ENCODE measurements around the gene CDK12.
"Not testable (repeated sequence)": the region's sequence is repeated elsewhere in the genome, so short reads cannot be mapped to it uniquely, and the experiment has no call there.

Gene CDK12

DNA sequence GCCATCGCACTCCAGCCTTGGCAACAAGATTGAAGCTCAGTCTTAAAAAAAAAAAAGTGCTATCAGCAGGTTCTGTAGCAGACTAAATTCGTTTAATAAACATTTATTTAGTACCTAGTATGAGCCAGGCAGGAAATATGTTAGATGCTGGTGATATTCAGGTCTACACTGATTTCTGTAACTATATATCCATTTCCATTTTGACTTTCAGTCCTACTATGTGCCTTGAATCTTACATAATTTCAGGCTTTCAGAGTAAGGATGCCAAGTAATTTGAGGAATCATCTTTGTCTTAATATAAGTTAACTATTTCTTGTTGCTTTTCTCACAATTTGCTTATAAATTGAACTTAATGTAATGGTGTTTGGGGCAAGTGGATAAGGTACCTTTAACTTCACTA lies 46.2 kb downstream of the CDK12 start:
- DNase-seq (ENCODE audit: low read depth): no peak

- DNase-seq (ENCODE audit: low read depth): no peak
Observed at GRCh38 chr17:39508987-39509386, 47.7 kb downstream of the CDK12 start.

- no peak for DNase-seq (ENCODE audit: low read depth)
Observed at GRCh38 chr17:39513309-39513708, 52.0 kb downstream of the CDK12 start.

- DNase-seq (ENCODE audit: low read depth): no peak
Observed at GRCh38 chr17:39513915-39514314, 52.6 kb downstream of the CDK12 start.

GRCh38 chr17:39517224-39517623 lies 55.9 kb downstream of the CDK12 start:
- DNase-seq (ENCODE audit: low read depth): no peak

- no peak for DNase-seq (ENCODE audit: low read depth)
Observed at GRCh38 chr17:39525801-39526506, 64.7 kb downstream of the CDK12 start.

- no peak for DNase-seq (ENCODE audit: low read depth)
Observed at GRCh38 chr17:39527220-39527813, 66.0 kb downstream of the CDK12 start.

GRCh38 chr17:39529455-39529854 lies 68.2 kb downstream of the CDK12 start:
- no peak for DNase-seq (ENCODE audit: low read depth)

GRCh38 chr17:39530513-39530912 lies 69.2 kb downstream of the CDK12 start:
- no peak for DNase-seq (ENCODE audit: low read depth)

GRCh38 chr17:39531252-39531651 lies 70.0 kb downstream of the CDK12 start:
- no peak for DNase-seq (ENCODE audit: low read depth)

GRCh38 chr17:39533891-39534290 lies 72.6 kb downstream of the CDK12 start:
- DNase-seq (ENCODE audit: low read depth): no peak

- DNase-seq (ENCODE audit: low read depth): no peak
Observed at GRCh38 chr17:39534768-39535405, 73.6 kb downstream of the CDK12 start.

DNA sequence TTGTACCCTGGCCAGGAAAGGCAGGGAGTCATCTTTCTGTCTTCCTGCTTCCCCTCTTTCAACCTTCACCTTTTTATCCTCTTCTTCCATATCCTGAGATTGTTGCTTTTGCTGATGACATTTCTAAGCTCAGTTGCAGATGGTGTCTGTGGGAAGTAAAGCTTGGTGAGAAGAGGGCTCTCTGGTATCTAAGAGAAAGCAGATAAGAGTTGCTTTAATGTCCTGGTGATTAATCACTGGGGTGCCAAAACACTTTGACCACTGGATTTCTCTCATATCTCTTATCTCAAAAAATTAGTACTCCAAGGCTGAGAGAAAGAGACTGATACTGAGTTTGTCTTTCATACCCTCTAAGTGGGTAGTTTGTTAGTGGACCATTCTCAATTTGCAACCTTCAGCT lies 75.2 kb downstream of the CDK12 start:
- no peak for DNase-seq (ENCODE audit: low read depth)

GRCh38 chr17:39537364-39537763 lies 76.1 kb downstream of the CDK12 start:
- not testable (repeated sequence) for DNase-seq (ENCODE audit: low read depth)

DNA sequence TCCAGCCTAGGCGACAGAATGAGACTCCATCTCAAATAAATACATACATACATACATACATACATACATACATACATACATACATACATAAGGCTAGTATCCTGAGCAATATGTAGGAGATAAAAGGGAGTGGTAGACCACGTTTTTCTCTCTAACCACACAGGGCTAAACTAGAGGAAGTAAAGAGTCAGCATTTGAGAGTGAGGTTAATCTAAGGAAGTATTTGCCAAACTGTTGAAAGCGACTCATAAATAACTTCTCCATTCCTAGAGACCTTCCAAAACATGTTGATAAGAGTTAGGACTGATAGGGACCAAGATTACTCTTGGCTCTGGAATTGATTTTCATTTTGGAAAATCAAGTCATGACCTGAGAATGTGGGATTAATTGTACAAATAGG lies 77.6 kb downstream of the CDK12 start:
- DNase-seq (ENCODE audit: low read depth): no peak

DNA sequence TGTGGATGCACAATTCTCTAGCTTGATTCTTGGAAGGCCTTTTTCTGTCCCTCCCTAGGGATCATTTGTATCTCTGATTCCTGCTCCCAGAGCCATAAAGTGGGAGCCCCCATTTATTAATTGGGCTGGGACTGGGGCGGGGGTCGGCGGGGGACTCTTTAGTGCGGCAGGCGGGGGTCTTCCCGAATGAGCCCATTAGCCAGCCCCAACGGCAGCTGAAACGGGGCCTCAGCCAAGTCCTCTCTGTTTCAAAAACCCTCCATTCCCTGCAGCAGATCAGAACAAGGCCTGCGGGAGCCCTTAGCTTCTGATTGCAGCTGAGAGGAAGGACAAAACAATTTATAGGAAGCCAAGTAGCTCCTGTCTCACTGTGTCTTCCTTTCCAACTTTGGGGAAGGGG lies 79.3 kb downstream of the CDK12 start:
- no peak for DNase-seq (ENCODE audit: low read depth)

DNA sequence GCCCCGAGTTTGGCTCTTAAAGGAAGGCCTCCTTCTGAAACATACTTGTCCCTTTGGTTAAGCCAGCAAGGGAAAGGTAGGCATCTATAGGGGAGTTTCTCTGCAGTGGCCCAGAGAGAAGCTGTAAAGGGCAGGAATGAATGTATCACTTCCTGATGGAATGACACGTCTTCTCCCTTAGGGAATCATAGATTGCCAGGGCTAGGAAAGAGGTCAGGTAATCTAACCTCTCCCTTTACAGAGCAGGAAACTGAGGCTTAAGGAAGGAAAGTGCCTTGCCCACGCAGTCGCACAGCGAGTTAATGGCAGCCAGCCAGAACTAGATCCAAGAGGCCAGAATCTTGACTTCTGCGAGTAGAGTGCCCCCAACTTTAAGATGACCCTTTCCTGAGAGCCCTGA lies 80.4 kb downstream of the CDK12 start:
- no peak for DNase-seq (ENCODE audit: low read depth)

GRCh38 chr17:39543176-39543575 lies 81.9 kb downstream of the CDK12 start:
- DNase-seq (ENCODE audit: low read depth): no peak

DNA sequence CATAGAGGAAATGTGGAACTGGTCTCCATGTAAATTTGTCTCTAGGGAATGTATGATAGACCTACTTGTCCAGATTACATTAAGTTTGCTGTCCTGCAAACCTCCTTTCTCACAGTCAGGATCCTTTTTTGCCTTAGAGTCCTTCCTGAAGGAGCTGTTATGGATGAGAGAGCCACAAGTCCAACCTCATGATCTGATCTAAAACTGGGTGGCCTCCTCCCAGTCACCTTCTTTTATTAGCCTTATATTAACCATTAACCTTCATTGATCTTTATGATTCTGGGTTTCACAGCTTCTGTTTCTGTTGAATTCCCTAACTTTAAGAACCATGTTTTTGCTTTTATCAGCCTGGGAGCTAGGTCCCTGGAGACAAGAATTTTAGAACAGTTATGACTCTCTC lies 82.4 kb downstream of the CDK12 start:
- DNase-seq (ENCODE audit: low read depth): no peak

GRCh38 chr17:39544361-39544760 lies 83.1 kb downstream of the CDK12 start:
- DNase-seq (ENCODE audit: low read depth): not testable (repeated sequence)

DNA sequence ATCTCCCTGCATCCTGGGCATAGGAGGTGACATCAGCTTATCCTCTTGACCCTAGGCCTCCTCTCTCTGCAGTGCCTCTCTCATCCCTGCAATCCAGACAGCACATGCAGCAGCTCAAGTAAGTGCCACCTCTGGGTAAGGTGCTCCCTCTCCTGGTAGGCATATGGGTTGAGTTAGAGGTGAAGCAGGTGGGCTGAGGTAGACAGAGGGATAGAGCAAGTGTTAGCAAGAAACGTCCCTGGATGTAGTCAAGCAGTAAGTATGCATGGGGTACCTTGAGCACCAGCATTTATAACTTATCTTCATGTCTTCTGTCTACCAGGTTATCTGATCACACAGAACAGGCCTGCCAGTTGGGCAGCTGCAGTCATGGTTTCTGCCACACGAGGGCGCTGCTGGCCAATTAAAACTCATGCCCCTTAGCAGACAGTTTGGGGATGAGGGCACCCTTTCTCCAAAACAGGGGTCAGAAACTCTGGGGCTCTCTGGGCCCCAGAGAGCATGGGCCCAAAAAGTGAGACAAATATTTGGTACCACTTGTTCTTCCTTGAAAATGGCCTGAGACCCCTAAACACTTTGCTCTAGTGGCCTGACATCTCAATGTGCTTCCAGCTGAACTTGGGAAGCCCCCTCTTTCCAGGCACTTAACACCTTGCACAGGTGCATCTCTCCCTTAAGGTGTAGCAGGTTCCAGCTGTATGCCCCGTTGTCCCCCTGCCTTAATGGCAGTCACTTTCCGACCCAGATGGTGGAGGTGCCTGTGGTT lies 86.6 kb downstream of the CDK12 start:
- DNase-seq (ENCODE audit: low read depth): peak; percentile 72

- no peak for DNase-seq (ENCODE audit: low read depth)
Observed at GRCh38 chr17:39548494-39549225, 87.4 kb downstream of the CDK12 start.

Measured in activated T-cell treated with anti-CD3 and anti-CD28 coated beads for 1 hour (primary cell).